Mononuclear cell (primary cell): ENCODE data around the gene CFAP299. TPM values are rescaled to one million over a fixed set of nuclear protein-coding genes. Genes with fewer than 3 reads are reported as not detected.

Source experiments
- H3K27me3 ChIP-seq: 2 replicates; pipeline ENCODE4 v1.6.0; 2011; ENCODE audit warnings: low read length, control low read depth; ENCODE audit not compliant: insufficient read depth
- H3K4me1 ChIP-seq: 2 replicates; pipeline ENCODE4 v1.5.1; 2011; ENCODE audit warnings: mild to moderate bottlenecking, low read length, control low read depth; ENCODE audit not compliant: insufficient read depth
- H3K4me3 ChIP-seq: 2 replicates; pipeline ENCODE4 v1.5.1; 2011; ENCODE audit warnings: mild to moderate bottlenecking, low read length, moderate library complexity
- H3K9me3 ChIP-seq: 2 replicates; pipeline ENCODE4 v1.5.1; 2011; ENCODE audit warnings: low read depth, mild to moderate bottlenecking, control low read depth, low read length
- total RNA-seq: library from RNA; depleted of rRNA; stranded (reverse); fragments of >200 nt; gene quantifications from one replicate; pipeline ENCODE4 v1.2.3, GENCODE V29; 2012

CFAP299 gene
- total RNA-seq, 1 donor = 0.10 TPM

- no peaks in the 10 kb centered on the region for H3K9me3 ChIP-seq
- no peaks in the 10 kb centered on the region for H3K27me3 ChIP-seq
- H3K4me3 ChIP-seq = no peak overlapping the region
- no peaks in the 10 kb centered on the region for H3K4me1 ChIP-seq
These were observed 130.2 kb downstream of the CFAP299 start for GRCh38 chr4:80465736-80466135.

DNA sequence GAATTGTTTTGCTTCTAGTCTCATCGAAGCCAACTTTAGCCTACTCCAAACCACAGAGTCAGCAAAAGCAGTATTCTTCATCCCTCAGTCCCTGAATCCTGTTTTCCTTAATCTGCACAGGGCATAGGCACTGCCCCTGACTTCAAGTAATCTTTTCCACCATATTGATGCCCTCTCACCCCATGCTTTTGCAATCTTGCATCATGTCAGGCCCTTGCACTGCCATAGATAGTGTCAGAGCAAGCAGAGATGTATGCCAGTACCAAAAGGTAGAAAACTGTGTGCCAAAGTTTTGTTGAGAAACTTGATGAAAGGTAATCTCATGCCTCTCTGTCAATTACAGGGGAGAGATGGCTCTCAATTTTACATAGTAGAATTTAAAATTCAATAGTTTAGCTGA is 131.1 kb downstream of the CFAP299 start:
- Histone ChIP-seq H3K4me3 (no peak overlapping the region), H3K9me3 (no peaks in the 10 kb centered on the region), H3K4me1 (no peaks in the 10 kb centered on the region), H3K27me3 (no peaks in the 10 kb centered on the region)

- no peaks in the 10 kb centered on the region for H3K27me3 ChIP-seq
- no peaks in the 10 kb centered on the region for H3K4me1 ChIP-seq
- H3K9me3 ChIP-seq = no peaks in the 10 kb centered on the region
- no peak overlapping the region for H3K4me3 ChIP-seq
These were observed 136.2 kb downstream of the CFAP299 start for GRCh38 chr4:80471756-80472155.

GRCh38 chr4:80475236-80475635 is 139.7 kb downstream of the CFAP299 start:
- no peaks in the 10 kb centered on the region for H3K27me3 ChIP-seq
- no peaks in the 10 kb centered on the region for H3K4me1 ChIP-seq
- H3K9me3 ChIP-seq = no peaks in the 10 kb centered on the region
- no peak overlapping the region for H3K4me3 ChIP-seq

DNA sequence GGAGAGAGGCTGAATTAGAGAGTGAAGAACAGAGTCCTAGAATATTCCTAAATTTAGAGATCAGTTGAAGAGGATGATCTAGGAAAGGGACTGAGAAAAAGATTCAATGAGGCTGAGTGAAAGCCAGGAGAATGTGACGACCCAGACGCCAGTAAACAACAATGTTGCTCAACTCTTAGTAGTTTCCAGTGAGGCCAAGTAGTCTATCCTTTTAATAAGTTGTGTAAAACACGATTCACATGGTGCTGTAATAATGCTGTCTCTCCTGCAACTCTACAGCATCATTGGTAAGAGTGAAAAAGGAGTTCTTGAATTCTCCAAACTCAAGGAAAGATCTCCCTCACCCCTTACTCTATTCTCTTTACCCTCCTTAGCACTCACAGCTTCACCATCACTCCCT is 140.3 kb downstream of the CFAP299 start:
- H3K4me1 ChIP-seq = no peaks in the 10 kb centered on the region
- no peaks in the 10 kb centered on the region for H3K9me3 ChIP-seq
- no peak overlapping the region for H3K4me3 ChIP-seq
- H3K27me3 ChIP-seq = no peaks in the 10 kb centered on the region

- H3K4me1 ChIP-seq = no peaks in the 10 kb centered on the region
- no peaks in the 10 kb centered on the region for H3K27me3 ChIP-seq
- no peak overlapping the region for H3K4me3 ChIP-seq
- H3K9me3 ChIP-seq = no peaks in the 10 kb centered on the region
These were observed 149.2 kb downstream of the CFAP299 start for GRCh38 chr4:80484712-80485111.

GRCh38 chr4:80486603-80487002 is 151.1 kb downstream of the CFAP299 start:
- no peaks in the 10 kb centered on the region for H3K9me3 ChIP-seq
- H3K27me3 ChIP-seq = no peaks in the 10 kb centered on the region
- no peak overlapping the region for H3K4me3 ChIP-seq
- H3K4me1 ChIP-seq = no peaks in the 10 kb centered on the region

DNA sequence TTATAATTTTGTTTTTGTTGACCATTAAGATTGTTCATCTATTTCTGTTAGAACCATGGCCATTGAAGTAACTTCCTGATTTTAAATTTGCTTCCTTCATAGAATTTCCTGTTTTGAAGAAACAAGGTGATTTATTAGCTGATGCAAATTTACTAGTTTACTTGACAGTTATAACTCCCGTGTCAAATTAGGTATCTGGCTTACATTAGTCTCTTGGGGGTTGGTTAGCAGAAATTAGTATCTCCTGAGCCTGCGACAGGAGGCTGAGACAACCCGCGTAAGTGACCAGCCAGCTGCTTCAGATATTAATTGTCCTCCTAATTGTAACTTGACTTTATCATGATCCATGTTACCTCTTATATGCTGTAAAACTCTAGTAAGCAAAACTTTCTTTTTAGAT is 154.3 kb downstream of the CFAP299 start:
- no peak overlapping the region for H3K4me3 ChIP-seq
- no peaks in the 10 kb centered on the region for H3K27me3 ChIP-seq
- peaks cover 9% of the 10 kb centered on the region for H3K4me1 ChIP-seq
- no peaks in the 10 kb centered on the region for H3K9me3 ChIP-seq

- Histone ChIP-seq H3K4me1 (peaks cover 9% of the 10 kb centered on the region), H3K4me3 (no peak overlapping the region), H3K27me3 (no peaks in the 10 kb centered on the region), H3K9me3 (no peaks in the 10 kb centered on the region)
These were observed 157.2 kb downstream of the CFAP299 start for GRCh38 chr4:80492761-80493160.

DNA sequence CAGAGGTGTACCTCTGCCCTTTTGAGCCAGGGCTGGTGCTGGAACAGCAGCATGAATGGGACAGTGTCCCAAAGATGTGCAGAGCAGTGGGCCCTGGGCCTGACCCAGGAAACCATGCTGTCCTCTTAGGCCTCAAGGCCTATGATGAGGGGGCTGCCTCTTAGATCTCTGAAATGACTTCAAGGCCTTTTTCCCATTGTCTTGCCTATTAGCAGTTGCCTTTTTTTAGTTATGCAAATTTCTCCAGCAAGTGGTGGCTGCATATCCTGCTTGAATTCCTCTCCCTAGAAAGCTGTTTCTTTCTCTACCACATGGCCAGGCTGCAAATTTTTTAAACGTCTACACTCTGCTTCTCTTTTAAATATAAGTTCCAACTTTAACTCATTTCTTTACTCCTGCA is 160.3 kb downstream of the CFAP299 start:
- no peaks in the 10 kb centered on the region for H3K9me3 ChIP-seq
- H3K27me3 ChIP-seq = no peaks in the 10 kb centered on the region
- peaks cover 13% of the 10 kb centered on the region for H3K4me1 ChIP-seq
- no peak overlapping the region for H3K4me3 ChIP-seq

DNA sequence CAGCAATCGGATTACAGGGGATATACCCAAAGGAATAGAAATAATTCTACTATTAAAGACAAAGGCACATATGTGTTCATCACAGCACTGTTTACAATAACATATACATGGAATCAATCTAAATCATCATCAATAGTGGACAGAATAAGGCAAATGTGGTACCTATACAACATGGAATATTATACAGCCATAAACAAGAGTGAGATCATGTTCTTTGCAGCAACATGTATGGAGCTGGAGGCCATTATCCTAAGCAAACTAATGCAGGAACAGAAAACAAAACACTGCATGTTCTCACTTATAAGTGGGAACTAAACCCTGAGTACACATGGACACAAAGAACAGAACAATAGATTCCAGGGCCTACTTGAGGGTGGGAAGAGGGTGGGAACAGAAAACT is 163.2 kb downstream of the CFAP299 start:
- Histone ChIP-seq H3K4me1 (peaks cover 4% of the 10 kb centered on the region), H3K9me3 (no peaks in the 10 kb centered on the region), H3K4me3 (no peak overlapping the region), H3K27me3 (no peaks in the 10 kb centered on the region)

- Histone ChIP-seq H3K27me3 (no peaks in the 10 kb centered on the region), H3K4me3 (no peak overlapping the region), H3K9me3 (no peaks in the 10 kb centered on the region), H3K4me1 (peaks cover 4% of the 10 kb centered on the region)
These were observed 165.1 kb downstream of the CFAP299 start for GRCh38 chr4:80500613-80501012.

- Histone ChIP-seq H3K9me3 (no peaks in the 10 kb centered on the region), H3K4me1 (peaks cover 5% of the 10 kb centered on the region), H3K4me3 (no peak overlapping the region), H3K27me3 (no peaks in the 10 kb centered on the region)
These were observed 171.5 kb downstream of the CFAP299 start for GRCh38 chr4:80507077-80507476.

- Histone ChIP-seq H3K27me3 (no peaks in the 10 kb centered on the region), H3K4me3 (no peak overlapping the region)
These were observed 172.0 kb downstream of the CFAP299 start for GRCh38 chr4:80507507-80507906.

DNA sequence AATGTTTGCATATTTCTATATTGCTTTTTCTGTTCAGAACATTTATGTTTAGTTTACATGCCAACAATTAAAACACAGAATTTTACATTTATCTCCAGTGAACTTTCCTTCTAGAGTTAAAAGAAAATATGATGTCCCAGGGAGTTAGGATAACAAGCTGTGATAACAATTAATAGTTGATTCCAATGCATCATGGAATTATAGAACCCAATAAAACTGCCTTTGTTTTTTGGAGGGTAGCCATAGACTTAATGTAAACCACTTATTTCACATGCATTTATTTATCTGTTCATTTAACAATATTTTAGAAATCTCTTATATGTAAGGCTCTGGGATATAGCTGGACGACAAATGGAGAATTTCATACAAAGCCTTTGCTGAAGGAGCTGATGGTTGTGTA is 180.0 kb downstream of the CFAP299 start:
- Histone ChIP-seq H3K27me3 (no peaks in the 10 kb centered on the region), H3K4me1 (no peaks in the 10 kb centered on the region), H3K4me3 (no peak overlapping the region), H3K9me3 (no peaks in the 10 kb centered on the region)

More at GRCh38 chr4:80507507-80507906, 172.0 kb downstream of the CFAP299 start:
- no peaks in the 10 kb centered on the region for H3K9me3 ChIP-seq
- H3K4me1 ChIP-seq = peaks cover 5% of the 10 kb centered on the region

DNA sequence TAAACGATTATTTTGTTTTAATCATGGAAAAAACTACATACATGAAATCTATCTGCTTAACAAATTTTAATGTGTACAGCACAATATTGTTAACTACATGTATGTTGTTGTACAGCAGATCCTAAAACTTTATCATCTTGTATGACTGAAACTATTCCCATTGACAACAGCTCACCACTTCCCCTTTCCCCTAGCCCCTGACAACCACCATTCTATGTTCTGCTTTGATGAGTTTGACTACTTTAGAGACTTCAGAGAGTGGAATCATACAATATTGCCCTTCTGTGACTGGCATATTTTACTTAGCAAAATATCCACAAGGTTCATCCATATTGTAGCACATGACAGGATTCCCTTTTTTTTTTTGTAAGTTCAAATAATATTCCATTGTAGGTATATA is 185.9 kb downstream of the CFAP299 start:
- Histone ChIP-seq H3K4me1 (no peaks in the 10 kb centered on the region), H3K27me3 (no peaks in the 10 kb centered on the region)

GRCh38 chr4:80526697-80527096 is 191.2 kb downstream of the CFAP299 start:
- Histone ChIP-seq H3K27me3 (no peaks in the 10 kb centered on the region), H3K9me3 (no peaks in the 10 kb centered on the region), H3K4me3 (no peak overlapping the region), H3K4me1 (no peaks in the 10 kb centered on the region)

More for the DNA sequence above, 185.9 kb downstream of the CFAP299 start:
- H3K4me3 ChIP-seq = no peak overlapping the region
- no peaks in the 10 kb centered on the region for H3K9me3 ChIP-seq
